Ishikawa (cell line): ENCODE measurements around the gene TNFRSF8.

Experiments
- CEBPB ChIP-seq: IDR thresholded peaks from 2 replicates; pipeline ENCODE4 v1.6.1; 2012
- CREB1 ChIP-seq: IDR thresholded peaks from 2 replicates; pipeline ENCODE4 v1.6.1; 2012; ENCODE audit warnings: low read depth
- EGR1 ChIP-seq: IDR thresholded peaks from 2 replicates; pipeline ENCODE4 v1.6.1; 2012
- EP300 ChIP-seq: IDR thresholded peaks from 2 replicates; pipeline ENCODE4 v1.6.1; 2012; ENCODE audit warnings: borderline replicate concordance
- FOXM1 ChIP-seq: IDR thresholded peaks from 2 replicates; pipeline ENCODE4 v1.6.1; 2012; ENCODE audit warnings: low read depth, borderline replicate concordance
- NFIC ChIP-seq: IDR thresholded peaks from 2 replicates; pipeline ENCODE4 v1.6.1; 2012
- RAD21 ChIP-seq: IDR thresholded peaks from 2 replicates; pipeline ENCODE4 v1.6.1; 2012; ENCODE audit warnings: low read depth
- TAF1 ChIP-seq: IDR thresholded peaks from 2 replicates; pipeline ENCODE4 v1.6.1; 2012; ENCODE audit warnings: low read depth, mild to moderate bottlenecking
- TCF12 ChIP-seq: IDR thresholded peaks from 2 replicates; pipeline ENCODE4 v1.6.1; 2012; ENCODE audit warnings: low read depth
- TEAD4 ChIP-seq: IDR thresholded peaks from 2 replicates; pipeline ENCODE4 v1.6.1; 2012
- USF1 ChIP-seq: IDR thresholded peaks from 2 replicates; pipeline ENCODE4 v1.6.1; 2012
- YY1 ChIP-seq: IDR thresholded peaks from 2 replicates; pipeline ENCODE4 v1.6.1; 2012; ENCODE audit warnings: low read depth
- ZBTB7A ChIP-seq: IDR thresholded peaks from 2 replicates; pipeline ENCODE4 v1.6.1; 2012; ENCODE audit warnings: low read depth
- TF ChIP-seq, protein P1 (sequence below): IDR thresholded peaks from 2 replicates; pipeline ENCODE4 v1.6.1; 2012; ENCODE audit warnings: low read depth, mild to moderate bottlenecking
- TF ChIP-seq, protein P2 (sequence below): IDR thresholded peaks from 2 replicates; pipeline ENCODE4 v1.6.1; 2012

The TNFRSF8 gene

GRCh38 chr1:12019858-12020509 lies 43.1 kb upstream of the TNFRSF8 start:
- TF ChIP-seq USF1 = no peak
- no peak for TF ChIP-seq TCF12
- no peak for TF ChIP-seq FOXM1

DNA sequence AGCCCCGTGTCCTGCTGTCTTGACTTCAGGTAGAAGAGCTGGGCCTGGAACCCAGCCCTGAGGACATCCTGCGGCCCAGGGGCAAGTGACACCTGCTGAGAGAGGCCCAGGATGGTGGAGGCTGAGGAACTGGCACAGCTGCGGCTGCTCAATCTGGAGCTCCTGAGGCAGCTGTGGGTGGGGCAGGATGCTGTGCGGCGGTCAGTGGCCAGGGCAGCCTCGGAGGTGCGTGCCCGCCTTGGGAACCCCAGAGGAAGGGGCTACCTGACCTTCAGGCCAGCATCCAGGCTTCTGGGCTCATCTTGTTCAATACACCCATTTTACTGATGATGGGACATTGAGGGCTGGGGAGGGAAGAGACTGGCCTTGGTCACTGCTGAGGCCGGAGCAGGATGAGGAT lies 41.5 kb upstream of the TNFRSF8 start:
- TF ChIP-seq USF1 = no peak
- no peak for TF ChIP-seq RAD21
- no peak for TF ChIP-seq ZBTB7A

DNA sequence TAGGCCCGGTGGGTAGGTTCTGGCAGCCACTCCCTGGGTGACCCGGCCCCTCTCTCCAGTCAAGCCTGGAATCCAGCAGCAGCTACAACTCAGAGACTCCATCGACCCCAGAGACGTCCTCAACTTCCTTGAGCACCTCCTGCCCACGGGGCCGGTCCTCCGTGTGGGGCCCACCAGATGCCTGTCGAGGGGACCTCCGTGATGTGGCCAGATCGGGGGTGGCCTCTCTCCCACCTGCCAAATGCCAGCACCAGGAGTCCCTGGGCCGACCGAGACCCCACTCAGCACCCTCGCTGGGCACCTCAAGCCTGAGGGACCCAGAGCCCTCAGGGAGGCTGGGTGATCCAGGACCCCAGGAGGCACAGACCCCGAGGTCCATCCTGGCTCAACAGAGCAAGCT lies 41.1 kb upstream of the TNFRSF8 start:
- TF ChIP-seq CREB1 = no peak
- TF ChIP-seq RAD21 = no peak

DNA sequence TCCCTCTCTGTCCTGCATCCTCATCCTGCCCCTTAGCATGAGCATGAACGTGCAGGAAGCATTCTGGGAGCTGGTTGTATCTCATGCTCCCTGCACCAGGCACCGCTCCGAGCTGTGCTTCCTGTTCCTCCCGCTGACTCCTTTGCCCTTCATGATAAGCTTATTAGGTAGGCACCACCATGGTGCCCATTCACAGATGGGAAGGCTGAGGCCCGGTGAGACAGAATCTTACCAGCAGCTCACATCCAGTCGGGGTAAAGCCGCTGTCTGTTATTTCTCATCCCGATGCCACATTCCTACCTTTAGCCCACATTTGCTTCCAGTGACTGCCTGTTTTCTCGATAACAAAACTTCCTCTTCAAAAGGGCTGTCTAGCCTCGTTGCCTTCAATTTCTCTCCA lies 36.5 kb upstream of the TNFRSF8 start:
- TF ChIP-seq NFIC (no peak), TCF12 (no peak), EGR1 (no peak), EP300 (no peak), CEBPB (no peak), CREB1 (no peak), ZBTB7A (no peak), FOXM1 (no peak), RAD21 (no peak), YY1 (no peak), TEAD4 (no peak), TAF1 (no peak), USF1 (no peak)
- TF ChIP-seq, protein P1, sequence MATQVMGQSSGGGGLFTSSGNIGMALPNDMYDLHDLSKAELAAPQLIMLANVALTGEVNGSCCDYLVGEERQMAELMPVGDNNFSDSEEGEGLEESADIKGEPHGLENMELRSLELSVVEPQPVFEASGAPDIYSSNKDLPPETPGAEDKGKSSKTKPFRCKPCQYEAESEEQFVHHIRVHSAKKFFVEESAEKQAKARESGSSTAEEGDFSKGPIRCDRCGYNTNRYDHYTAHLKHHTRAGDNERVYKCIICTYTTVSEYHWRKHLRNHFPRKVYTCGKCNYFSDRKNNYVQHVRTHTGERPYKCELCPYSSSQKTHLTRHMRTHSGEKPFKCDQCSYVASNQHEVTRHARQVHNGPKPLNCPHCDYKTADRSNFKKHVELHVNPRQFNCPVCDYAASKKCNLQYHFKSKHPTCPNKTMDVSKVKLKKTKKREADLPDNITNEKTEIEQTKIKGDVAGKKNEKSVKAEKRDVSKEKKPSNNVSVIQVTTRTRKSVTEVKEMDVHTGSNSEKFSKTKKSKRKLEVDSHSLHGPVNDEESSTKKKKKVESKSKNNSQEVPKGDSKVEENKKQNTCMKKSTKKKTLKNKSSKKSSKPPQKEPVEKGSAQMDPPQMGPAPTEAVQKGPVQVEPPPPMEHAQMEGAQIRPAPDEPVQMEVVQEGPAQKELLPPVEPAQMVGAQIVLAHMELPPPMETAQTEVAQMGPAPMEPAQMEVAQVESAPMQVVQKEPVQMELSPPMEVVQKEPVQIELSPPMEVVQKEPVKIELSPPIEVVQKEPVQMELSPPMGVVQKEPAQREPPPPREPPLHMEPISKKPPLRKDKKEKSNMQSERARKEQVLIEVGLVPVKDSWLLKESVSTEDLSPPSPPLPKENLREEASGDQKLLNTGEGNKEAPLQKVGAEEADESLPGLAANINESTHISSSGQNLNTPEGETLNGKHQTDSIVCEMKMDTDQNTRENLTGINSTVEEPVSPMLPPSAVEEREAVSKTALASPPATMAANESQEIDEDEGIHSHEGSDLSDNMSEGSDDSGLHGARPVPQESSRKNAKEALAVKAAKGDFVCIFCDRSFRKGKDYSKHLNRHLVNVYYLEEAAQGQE = no peak
- TF ChIP-seq, protein P2, sequence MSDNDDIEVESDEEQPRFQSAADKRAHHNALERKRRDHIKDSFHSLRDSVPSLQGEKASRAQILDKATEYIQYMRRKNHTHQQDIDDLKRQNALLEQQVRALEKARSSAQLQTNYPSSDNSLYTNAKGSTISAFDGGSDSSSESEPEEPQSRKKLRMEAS = no peak

DNA sequence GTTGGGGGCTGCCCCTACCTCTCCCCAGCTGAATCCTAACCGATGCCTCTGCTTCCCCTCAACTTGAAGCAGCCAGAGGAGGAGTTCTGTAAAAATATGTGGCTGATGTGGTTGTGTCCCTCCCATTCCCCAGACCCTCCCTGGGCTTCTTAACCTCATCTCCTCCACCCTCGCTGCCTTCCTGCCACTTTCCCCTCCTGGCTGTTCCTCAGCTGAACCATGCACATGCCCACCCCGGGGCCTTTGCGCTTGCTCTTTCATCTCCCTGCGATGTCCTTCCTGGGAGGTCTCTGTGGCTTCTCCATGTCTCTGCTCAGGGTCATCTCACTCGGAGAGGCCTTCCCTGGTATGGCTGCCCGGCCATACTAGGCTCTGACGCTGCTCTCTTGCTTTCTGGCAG lies 34.9 kb upstream of the TNFRSF8 start:
- TF ChIP-seq YY1 (no peak), USF1 (no peak), TEAD4 (no peak), CREB1 (no peak), EGR1 (no peak), RAD21 (no peak), FOXM1 (no peak), TAF1 (no peak), EP300 (no peak), NFIC (no peak)
- TF ChIP-seq, protein P1 = no peak
- TF ChIP-seq, protein P2 = no peak

- TF ChIP-seq CREB1 (no peak), USF1 (no peak), TEAD4 (no peak), ZBTB7A (no peak), YY1 (no peak), EP300 (no peak), TAF1 (no peak), FOXM1 (no peak), TCF12 (no peak), NFIC (no peak), CEBPB (no peak), EGR1 (no peak)
- TF ChIP-seq, protein P2 = no peak
- TF ChIP-seq, protein P1 = no peak
These were observed 34.1 kb upstream of the TNFRSF8 start for GRCh38 chr1:12028957-12029511.
